Mesothelial cell of epicardium (in vitro differentiated cells): ENCODE measurements around the gene ODF2L. TPM values are rescaled to one million over a fixed set of nuclear protein-coding genes. Genes with fewer than 3 reads are reported as not detected.

ENCODE experiments used
- DNase-seq, 2 experiments: peaks; one replicate each; pipeline ENCODE4 v3.0.0; 2021; ENCODE audit warnings: low spot score in 2 of 2; ENCODE audit not compliant: unreplicated experiment in 2 of 2
- H3K27ac Mint-ChIP-seq: 2 replicates; pipeline ENCODE4 v1.8.0; 2021; ENCODE audit warnings: mixed read lengths
- H3K27me3 Mint-ChIP-seq: 2 replicates; pipeline ENCODE4 v1.8.0; 2021; ENCODE audit warnings: low read depth, mixed read lengths
- H3K36me3 Mint-ChIP-seq: 2 replicates; pipeline ENCODE4 v1.8.0; 2021; ENCODE audit warnings: mixed read lengths
- H3K4me1 Mint-ChIP-seq: 2 replicates; pipeline ENCODE4 v1.8.0; 2021; ENCODE audit warnings: mixed read lengths
- H3K4me3 Mint-ChIP-seq: 2 replicates; pipeline ENCODE4 v1.8.0; 2021; ENCODE audit warnings: mild to moderate bottlenecking, moderate library complexity, mixed read lengths
- H3K9me3 Mint-ChIP-seq: 2 replicates; pipeline ENCODE4 v1.8.0; 2021; ENCODE audit warnings: mixed read lengths
- total RNA-seq: library from RNA; stranded (reverse); gene quantifications from 3 replicates; pipeline ENCODE4 v1.2.1, GENCODE V29; 2021
- TF ChIP-seq, protein P1 (sequence below): fragments of 200-600 bp; sonication (generic); IDR thresholded peaks from one replicate; pipeline ENCODE4 v1.5.0; 2021; ENCODE audit warnings: antibody characterized with exemption; ENCODE audit not compliant: unreplicated experiment

Gene ODF2L
- total RNA-seq, 1 donor from 2014 or later = 74.0 TPM

DNA sequence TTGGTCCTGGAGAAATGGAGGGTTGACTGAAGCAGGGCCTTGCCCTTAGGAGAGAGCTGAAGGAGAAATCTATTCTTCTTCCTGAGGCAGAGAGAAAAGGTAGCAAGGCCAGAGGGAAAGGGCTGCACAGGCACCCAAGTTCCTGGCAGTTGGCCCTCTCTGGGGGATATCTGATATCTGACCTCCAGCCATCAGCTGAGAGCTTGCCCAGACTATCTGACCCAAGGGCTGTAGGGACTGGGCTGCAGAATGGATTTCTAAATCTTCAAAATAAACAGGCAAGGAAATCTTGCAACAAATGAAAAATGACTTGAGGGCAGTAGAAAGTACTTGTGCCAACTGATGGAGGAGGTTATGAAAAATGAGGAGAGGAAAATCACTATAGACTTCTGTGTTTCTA lies 27.4 kb upstream of the ODF2L start:
- TF ChIP-seq, protein P1, sequence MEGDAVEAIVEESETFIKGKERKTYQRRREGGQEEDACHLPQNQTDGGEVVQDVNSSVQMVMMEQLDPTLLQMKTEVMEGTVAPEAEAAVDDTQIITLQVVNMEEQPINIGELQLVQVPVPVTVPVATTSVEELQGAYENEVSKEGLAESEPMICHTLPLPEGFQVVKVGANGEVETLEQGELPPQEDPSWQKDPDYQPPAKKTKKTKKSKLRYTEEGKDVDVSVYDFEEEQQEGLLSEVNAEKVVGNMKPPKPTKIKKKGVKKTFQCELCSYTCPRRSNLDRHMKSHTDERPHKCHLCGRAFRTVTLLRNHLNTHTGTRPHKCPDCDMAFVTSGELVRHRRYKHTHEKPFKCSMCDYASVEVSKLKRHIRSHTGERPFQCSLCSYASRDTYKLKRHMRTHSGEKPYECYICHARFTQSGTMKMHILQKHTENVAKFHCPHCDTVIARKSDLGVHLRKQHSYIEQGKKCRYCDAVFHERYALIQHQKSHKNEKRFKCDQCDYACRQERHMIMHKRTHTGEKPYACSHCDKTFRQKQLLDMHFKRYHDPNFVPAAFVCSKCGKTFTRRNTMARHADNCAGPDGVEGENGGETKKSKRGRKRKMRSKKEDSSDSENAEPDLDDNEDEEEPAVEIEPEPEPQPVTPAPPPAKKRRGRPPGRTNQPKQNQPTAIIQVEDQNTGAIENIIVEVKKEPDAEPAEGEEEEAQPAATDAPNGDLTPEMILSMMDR = no peak
- Mint-ChIP-seq H3K4me1 (peaks cover 2% of the 10 kb centered on the region), H3K4me3 (no peak overlapping the region), H3K27me3 (peaks cover 9% of the 10 kb centered on the region), H3K36me3 (no peaks in the 10 kb centered on the region), H3K9me3 (no peaks in the 10 kb centered on the region), H3K27ac (no peak overlapping the region)
- no peak for DNase-seq

DNA sequence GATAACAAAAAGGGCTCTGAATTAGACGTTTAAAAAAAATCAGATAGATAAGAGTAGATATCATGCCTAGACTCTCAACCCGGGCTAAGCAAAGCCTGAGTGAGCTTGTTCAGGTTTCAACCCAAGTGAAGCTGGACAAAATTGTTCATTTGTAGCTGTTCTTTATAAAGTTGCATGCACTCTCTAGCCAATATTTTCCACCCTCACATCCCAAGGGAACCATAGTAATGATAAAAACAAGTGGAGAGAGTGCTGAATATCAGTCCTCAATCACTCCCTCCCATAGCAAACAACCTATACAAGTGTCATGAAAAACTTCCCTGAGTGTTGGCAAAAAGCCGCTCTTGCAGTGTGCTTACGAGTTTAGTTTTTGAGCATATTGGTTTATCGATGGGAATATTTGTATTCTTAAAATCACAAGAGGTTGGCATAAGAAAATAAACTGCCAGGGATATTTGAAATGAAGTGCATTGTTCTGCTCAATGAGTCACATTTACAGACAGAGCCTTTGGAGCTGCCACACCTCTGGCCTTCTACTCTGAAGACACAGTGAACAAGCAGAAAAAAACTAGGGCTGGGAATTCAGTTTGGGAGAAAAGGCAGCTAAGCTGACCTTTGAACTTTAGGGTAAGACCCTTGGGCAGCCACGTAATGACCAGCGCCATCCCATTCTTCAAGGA lies 25.6 kb upstream of the ODF2L start:
- Mint-ChIP-seq H3K9me3 (no peaks in the 10 kb centered on the region), H3K27me3 (peaks cover 9% of the 10 kb centered on the region), H3K36me3 (no peaks in the 10 kb centered on the region), H3K4me3 (no peak overlapping the region), H3K27ac (no peak overlapping the region), H3K4me1 (peaks cover 2% of the 10 kb centered on the region)
- no peak for DNase-seq
- TF ChIP-seq, protein P1 = no peak

DNA sequence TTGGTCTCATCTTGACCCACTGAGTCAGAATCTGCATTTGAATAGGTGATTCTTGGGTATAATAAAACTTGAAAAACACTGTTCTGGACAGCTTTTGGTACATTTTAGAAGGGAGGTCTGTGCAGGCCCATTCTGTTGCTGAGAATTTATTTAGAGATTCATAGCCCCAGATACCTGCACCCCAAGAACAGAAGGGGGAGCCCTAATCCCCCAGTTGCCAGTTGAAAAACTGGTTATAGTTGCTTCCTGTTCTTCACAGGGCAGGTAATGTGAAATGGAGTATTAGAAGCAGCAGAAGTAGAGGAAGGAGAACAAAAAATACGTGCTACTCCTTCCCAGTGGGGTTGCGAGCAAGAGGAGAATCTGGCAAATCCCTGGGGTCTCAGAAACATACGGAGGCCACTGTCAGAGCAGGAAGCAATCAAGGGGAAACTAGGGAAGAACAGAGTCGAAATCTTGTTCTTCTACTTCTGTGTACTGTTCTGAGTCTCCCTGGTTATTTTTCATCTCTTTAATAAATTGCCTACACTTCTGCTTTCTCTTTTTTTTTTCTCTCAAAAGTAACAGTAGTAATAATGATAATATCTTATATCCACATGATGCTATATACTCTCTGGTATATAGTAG lies 23.3 kb upstream of the ODF2L start:
- H3K36me3 Mint-ChIP-seq = no peaks in the 10 kb centered on the region
- no peaks in the 10 kb centered on the region for H3K9me3 Mint-ChIP-seq
- H3K4me1 Mint-ChIP-seq = peaks cover 2% of the 10 kb centered on the region
- H3K27ac Mint-ChIP-seq = no peak overlapping the region
- DNase-seq = no peak
- TF ChIP-seq, protein P1 = no peak
- H3K27me3 Mint-ChIP-seq = peaks cover under 1% of the 10 kb centered on the region
- no peak overlapping the region for H3K4me3 Mint-ChIP-seq

DNA sequence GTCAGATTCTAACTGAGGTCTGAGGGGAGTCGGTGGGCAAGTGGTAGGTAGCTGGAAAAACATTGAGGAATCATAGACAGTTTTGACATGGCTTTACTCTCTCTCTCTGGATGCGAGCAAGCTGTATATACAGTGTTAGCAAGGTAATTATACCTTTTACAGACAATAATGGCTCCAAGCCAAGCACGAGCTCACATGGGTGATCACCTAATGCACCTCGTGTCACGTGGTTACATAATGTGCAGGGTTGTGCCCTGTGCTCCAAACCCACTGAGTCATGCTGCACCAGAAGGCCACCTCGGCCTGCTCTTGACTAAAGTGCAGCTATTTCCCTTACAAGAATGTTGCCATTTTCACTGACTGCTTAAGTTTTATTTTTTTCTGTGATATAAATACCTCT lies 20.2 kb upstream of the ODF2L start:
- no peaks in the 10 kb centered on the region for H3K9me3 Mint-ChIP-seq
- H3K27me3 Mint-ChIP-seq = peaks cover 2% of the 10 kb centered on the region
- no peak for DNase-seq
- H3K4me3 Mint-ChIP-seq = no peak overlapping the region
- no peak overlapping the region for H3K27ac Mint-ChIP-seq
- TF ChIP-seq, protein P1 = no peak
- no peaks in the 10 kb centered on the region for H3K36me3 Mint-ChIP-seq
- H3K4me1 Mint-ChIP-seq = peaks cover 2% of the 10 kb centered on the region

DNA sequence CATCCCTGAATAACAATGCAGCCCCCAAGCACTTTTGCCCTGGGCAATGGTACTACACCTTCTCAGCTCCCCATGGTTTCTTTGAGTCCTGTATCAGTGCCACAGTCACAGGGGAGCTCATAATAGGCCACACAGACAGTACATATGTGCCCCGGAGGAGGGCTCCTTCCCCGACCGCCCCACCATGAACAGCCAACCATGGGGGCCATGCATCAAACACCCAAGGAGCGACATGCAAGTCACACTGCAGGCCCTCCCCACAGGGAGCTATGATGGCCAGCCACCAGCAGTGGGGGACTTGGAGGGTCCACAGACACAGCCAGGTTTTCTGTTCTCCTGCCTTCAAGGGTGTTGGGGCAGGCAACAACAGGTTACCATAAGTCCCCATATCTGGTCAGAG lies 14.8 kb upstream of the ODF2L start:
- DNase-seq = no peak

More for the DNA sequence above, 14.8 kb upstream of the ODF2L start:
- H3K27ac Mint-ChIP-seq = no peak overlapping the region
- no peaks in the 10 kb centered on the region for H3K9me3 Mint-ChIP-seq
- H3K4me1 Mint-ChIP-seq = no peaks in the 10 kb centered on the region
- no peak overlapping the region for H3K4me3 Mint-ChIP-seq
- TF ChIP-seq, protein P1 = no peak
- no peaks in the 10 kb centered on the region for H3K36me3 Mint-ChIP-seq
- peaks cover 4% of the 10 kb centered on the region for H3K27me3 Mint-ChIP-seq
